ENCODE results near the gene SLC12A2. TPM values are rescaled to one million over a fixed set of nuclear protein-coding genes. Genes with fewer than 3 reads are reported as not detected.

Gene SLC12A2
- total RNA-seq, 1 experiment from 2014 or later, result 29.8 TPM

DNA sequence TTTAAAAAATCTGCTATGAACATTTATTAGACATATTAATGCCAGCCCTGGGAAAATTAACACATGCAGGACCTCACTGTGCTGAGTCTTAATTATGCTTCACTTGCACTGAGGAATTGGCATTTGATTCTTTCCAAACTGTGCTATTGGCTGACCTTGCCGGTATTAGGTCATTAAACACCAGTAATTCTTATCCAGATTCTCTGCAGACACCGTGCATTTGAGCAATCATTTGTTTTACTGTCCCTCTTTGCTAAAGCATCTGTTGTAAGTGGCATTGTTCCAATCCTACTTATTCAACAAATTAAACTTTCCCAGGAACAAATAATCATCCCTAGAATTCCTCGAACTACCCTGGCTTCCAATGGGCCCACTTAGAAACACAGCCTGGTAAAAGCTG lies 145.0 kb downstream of the SLC12A2 start:
- CTCF ChIA-PET, result interaction anchor here (0.6 to 2.7 kb wide), 4 partner anchors 14 to 270 kb away, joined by 3 to 12 read pairs (median 4); no protein-coding TSS in a partner anchor

DNA sequence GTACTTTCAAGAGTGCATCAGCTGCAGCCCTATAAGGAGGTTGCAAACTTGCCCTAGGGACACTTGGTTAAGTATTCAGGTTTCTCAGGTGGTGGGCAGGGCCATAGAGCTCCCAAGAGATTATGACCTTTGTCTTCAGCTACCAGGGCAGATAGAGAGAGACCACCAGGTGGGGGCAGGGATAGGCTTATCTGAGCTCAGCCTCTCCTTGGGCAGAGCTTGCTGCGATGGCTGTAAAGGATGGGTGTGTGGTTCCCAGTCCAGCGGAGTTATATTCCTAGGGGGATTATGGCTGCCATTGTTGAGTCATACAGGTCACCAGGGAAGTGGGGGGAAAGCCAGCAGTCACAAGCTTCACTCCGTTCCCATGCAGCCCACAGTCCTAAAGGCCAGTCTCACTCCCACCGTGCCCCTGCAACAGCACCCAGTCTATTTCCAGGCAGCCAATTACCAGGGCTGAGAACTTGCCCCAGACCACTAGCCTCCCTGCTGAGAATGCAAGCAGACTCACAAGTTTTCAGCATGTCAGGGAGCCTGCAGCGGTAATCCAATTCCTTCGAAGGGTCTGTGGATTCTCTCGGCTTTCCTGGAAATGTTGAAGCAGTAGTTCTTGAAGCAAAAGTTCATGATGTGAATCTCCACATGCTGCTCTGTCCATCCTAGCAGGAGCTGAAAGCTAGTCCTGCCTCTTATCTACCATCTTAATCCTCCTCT lies 151.5 kb downstream of the SLC12A2 start:
- CTCF ChIA-PET, result interaction anchor here (1.1 to 1.6 kb wide), 2 partner anchors 23 to 256 kb away, joined by 3 read pairs; no protein-coding TSS in a partner anchor
- intact Hi-C loops (cut with micrococcal nuclease), result no loop called here
- H3K36me3 Mint-ChIP-seq (ENCODE audit: insufficient read depth, unreplicated experiment), result no peaks in the 10 kb centered on the region

More for the DNA sequence above, 145.0 kb downstream of the SLC12A2 start:
- Mint-ChIP-seq H3K4me1 (ENCODE audit: insufficient read depth, unreplicated experiment) (peaks cover 23% of the 10 kb centered on the region), H3K27me3 (ENCODE audit: insufficient read depth, unreplicated experiment) (no peaks in the 10 kb centered on the region), H3K36me3 (ENCODE audit: insufficient read depth, unreplicated experiment) (no peaks in the 10 kb centered on the region), H3K27ac (ENCODE audit: low read depth, unreplicated experiment) (peak overlapping the region; percentile 65), H3K9me3 (ENCODE audit: unreplicated experiment) (peaks cover 9% of the 10 kb centered on the region), H3K4me3 (ENCODE audit: unreplicated experiment) (no peak overlapping the region)
- intact Hi-C loops (cut with micrococcal nuclease), result loop anchor here (5.0 kb wide), 1 partner anchor 119 kb away; no protein-coding TSS in a partner anchor
- DNase-seq (ENCODE audit: unreplicated experiment), result peak; percentile 49
- BruUV-seq (replicated peaks), result no TSS peak
- TF ChIP-seq, protein P1, sequence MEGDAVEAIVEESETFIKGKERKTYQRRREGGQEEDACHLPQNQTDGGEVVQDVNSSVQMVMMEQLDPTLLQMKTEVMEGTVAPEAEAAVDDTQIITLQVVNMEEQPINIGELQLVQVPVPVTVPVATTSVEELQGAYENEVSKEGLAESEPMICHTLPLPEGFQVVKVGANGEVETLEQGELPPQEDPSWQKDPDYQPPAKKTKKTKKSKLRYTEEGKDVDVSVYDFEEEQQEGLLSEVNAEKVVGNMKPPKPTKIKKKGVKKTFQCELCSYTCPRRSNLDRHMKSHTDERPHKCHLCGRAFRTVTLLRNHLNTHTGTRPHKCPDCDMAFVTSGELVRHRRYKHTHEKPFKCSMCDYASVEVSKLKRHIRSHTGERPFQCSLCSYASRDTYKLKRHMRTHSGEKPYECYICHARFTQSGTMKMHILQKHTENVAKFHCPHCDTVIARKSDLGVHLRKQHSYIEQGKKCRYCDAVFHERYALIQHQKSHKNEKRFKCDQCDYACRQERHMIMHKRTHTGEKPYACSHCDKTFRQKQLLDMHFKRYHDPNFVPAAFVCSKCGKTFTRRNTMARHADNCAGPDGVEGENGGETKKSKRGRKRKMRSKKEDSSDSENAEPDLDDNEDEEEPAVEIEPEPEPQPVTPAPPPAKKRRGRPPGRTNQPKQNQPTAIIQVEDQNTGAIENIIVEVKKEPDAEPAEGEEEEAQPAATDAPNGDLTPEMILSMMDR (IDR thresholded peaks at IDR 0.05; ENCODE audit: unreplicated experiment), result no peak
- POLR2A ChIA-PET, result no interaction called here

DNA sequence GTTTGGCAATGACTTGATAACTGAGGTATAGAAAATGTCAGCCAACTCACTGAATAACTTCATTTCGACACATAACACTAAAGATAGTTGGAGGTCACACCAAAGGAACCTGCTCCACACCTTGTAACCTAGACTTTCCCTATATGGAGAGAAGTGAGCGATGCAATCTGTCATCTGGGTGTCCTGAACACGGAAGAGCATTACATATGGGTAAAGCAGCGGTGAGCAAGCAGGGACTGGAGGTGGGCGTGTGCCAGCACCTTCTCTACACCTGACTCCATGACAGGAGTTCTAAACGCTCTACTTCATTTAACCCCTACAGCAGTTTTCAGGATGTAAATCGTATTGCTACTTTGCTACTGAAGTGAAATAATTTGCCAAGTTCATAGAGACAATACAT lies 152.8 kb downstream of the SLC12A2 start:
- Mint-ChIP-seq H3K27me3 (ENCODE audit: insufficient read depth, unreplicated experiment) (no peaks in the 10 kb centered on the region), H3K9me3 (ENCODE audit: unreplicated experiment) (no peaks in the 10 kb centered on the region), H3K27ac (ENCODE audit: low read depth, unreplicated experiment) (no peak overlapping the region), H3K4me3 (ENCODE audit: unreplicated experiment) (no peak overlapping the region), H3K4me1 (ENCODE audit: insufficient read depth, unreplicated experiment) (no peaks in the 10 kb centered on the region), H3K36me3 (ENCODE audit: insufficient read depth, unreplicated experiment) (no peaks in the 10 kb centered on the region)
- DNase-seq (ENCODE audit: unreplicated experiment), result no peak
- intact Hi-C loops (cut with micrococcal nuclease), result no loop called here
- BruUV-seq (replicated peaks), result no TSS peak
- ChIA-PET CTCF (interaction anchor here (1.1 kb wide), 1 partner anchor 254 kb away, joined by 3 read pairs; no protein-coding TSS in a partner anchor), POLR2A (interaction anchor here (0.6 kb wide), 1 partner anchor 1018 kb away, joined by 3 read pairs; no protein-coding TSS in a partner anchor)
- TF ChIP-seq, protein P1 (IDR thresholded peaks at IDR 0.05; ENCODE audit: unreplicated experiment), result no peak

More for the DNA sequence above, 151.5 kb downstream of the SLC12A2 start:
- POLR2A ChIA-PET, result no interaction called here
- BruUV-seq (replicated peaks), result no TSS peak
- H3K9me3 Mint-ChIP-seq (ENCODE audit: unreplicated experiment), result peaks cover 9% of the 10 kb centered on the region
- no peak for DNase-seq (ENCODE audit: unreplicated experiment)
- no peak overlapping the region for H3K4me3 Mint-ChIP-seq (ENCODE audit: unreplicated experiment)
- H3K4me1 Mint-ChIP-seq (ENCODE audit: insufficient read depth, unreplicated experiment), result no peaks in the 10 kb centered on the region
- H3K27me3 Mint-ChIP-seq (ENCODE audit: insufficient read depth, unreplicated experiment), result no peaks in the 10 kb centered on the region
- no peak overlapping the region for H3K27ac Mint-ChIP-seq (ENCODE audit: low read depth, unreplicated experiment)
- TF ChIP-seq, protein P1 (IDR thresholded peaks at IDR 0.05; ENCODE audit: unreplicated experiment), result no peak

DNA sequence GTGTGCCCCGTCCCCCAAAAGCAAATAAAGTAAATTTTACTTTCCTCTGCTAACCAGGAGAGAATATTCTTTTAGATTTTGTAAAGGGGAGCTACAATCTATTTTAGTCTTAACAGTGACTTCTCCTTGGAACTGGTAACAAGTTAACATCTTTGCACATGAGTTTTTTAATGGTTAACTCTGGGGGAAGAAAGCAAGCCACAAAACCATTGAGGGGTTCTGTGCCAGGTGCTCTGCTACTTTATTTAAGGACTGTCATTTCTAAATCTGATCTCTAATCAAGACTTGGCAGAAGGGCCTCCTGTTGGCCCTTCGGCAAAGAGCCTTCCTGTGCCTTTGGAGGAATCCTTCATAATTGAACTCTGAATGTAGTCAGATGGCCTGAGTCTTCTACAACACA lies 153.4 kb downstream of the SLC12A2 start:
- DNase-seq (ENCODE audit: unreplicated experiment), result no peak
- intact Hi-C loops (cut with micrococcal nuclease), result no loop called here
- H3K27ac Mint-ChIP-seq (ENCODE audit: low read depth, unreplicated experiment), result no peak overlapping the region

More for the DNA sequence above, 153.4 kb downstream of the SLC12A2 start:
- ChIA-PET POLR2A (interaction anchor here (0.6 kb wide), 1 partner anchor 1017 kb away, joined by 3 read pairs; no protein-coding TSS in a partner anchor), CTCF (interaction anchor here (1.1 kb wide), 1 partner anchor 261 kb away, joined by 3 read pairs; no protein-coding TSS in a partner anchor)
- no peaks in the 10 kb centered on the region for H3K9me3 Mint-ChIP-seq (ENCODE audit: unreplicated experiment)
- no peak overlapping the region for H3K4me3 Mint-ChIP-seq (ENCODE audit: unreplicated experiment)
- no peaks in the 10 kb centered on the region for H3K36me3 Mint-ChIP-seq (ENCODE audit: insufficient read depth, unreplicated experiment)
- TF ChIP-seq, protein P1 (IDR thresholded peaks at IDR 0.05; ENCODE audit: unreplicated experiment), result no peak
- no peaks in the 10 kb centered on the region for H3K27me3 Mint-ChIP-seq (ENCODE audit: insufficient read depth, unreplicated experiment)
- H3K4me1 Mint-ChIP-seq (ENCODE audit: insufficient read depth, unreplicated experiment), result no peaks in the 10 kb centered on the region
- no TSS peak for BruUV-seq (replicated peaks)

All from MCF 10A (cell line).